Panc1 (cell line): ENCODE data around the gene ZBTB22. TPM values are rescaled to one million over a fixed set of nuclear protein-coding genes. Genes with fewer than 3 reads are reported as not detected.
A peak's percentile ranks its signal among the peaks of the same experiment; 100 is the strongest.

Experiments used
- ATAC-seq: fragments of 200-7000 bp; cut with Tn5 transposase; 2 replicates; pipeline ENCODE4 v1.9.1; 2020; ENCODE audit warnings: mild to moderate bottlenecking, moderate library complexity
- BruUV-seq: library from RNA; stranded (reverse); fragments of 400-500 nt; replicated peaks from 2 replicates; lab custom pipeline; 2021; lab: Mats Ljungman, UMichigan
- CTCF ChIA-PET: fragments of 300-600 bp; sonication (Branson Sonifier 250); formaldehyde crosslinking; loops from one replicate; lab custom pipeline; 2022; ENCODE audit warnings: antibody characterized with exemption; lab: Charles Lee
- POLR2A ChIA-PET: fragments of 300-600 bp; sonication (Branson Sonifier 250); formaldehyde crosslinking; loops from one replicate; lab custom pipeline; 2022; ENCODE audit warnings: antibody characterized with exemption; lab: Charles Lee
- DNase-seq: peaks from one replicate; pipeline ENCODE4 v3.0.0-alpha.2; 2010; ENCODE audit warnings: low read depth, low spot score
- H3K27ac ChIP-seq: 2 replicates; pipeline ENCODE4 v1.5.1; 2011; ENCODE audit warnings: mild to moderate bottlenecking, low read length, inconsistent platforms
- H3K27me3 ChIP-seq: fragments of 200-500 bp; sonication (Bioruptor generic); 2 replicates; pipeline ENCODE4 v1.6.0; 2014; ENCODE audit warnings: low read length, inconsistent platforms; ENCODE audit not compliant: control insufficient read depth, insufficient read depth
- H3K36me3 ChIP-seq: fragments of 200-500 bp; sonication (Bioruptor generic); 2 replicates; pipeline ENCODE4 v1.5.1; 2014; ENCODE audit warnings: inconsistent platforms, mild to moderate bottlenecking, low read length, moderate library complexity; ENCODE audit not compliant: control insufficient read depth, insufficient read depth
- H3K4me1 ChIP-seq: 2 replicates; pipeline ENCODE4 v1.5.1; 2011; ENCODE audit warnings: inconsistent platforms, mild to moderate bottlenecking, low read length, moderate library complexity; ENCODE audit not compliant: control insufficient read depth, insufficient read depth
- H3K4me3 ChIP-seq, 2 experiments: 2 replicates each; pipeline ENCODE4 v1.5.1; 2011 to 2012; ENCODE audit warnings: low read depth in 2 of 2, low read length in 2 of 2, mild to moderate bottlenecking in 2 of 2, inconsistent platforms in 1 of 2, moderate library complexity in 1 of 2
- H3K9me3 ChIP-seq: fragments of 200-500 bp; sonication (Bioruptor generic); 2 replicates; pipeline ENCODE4 v1.5.1; 2014; ENCODE audit warnings: low read depth, mild to moderate bottlenecking, inconsistent platforms, low read length, moderate library complexity; ENCODE audit not compliant: control insufficient read depth, insufficient read depth
- CTCF ChIP-seq: fragments of 450-650 bp; IDR thresholded peaks from 2 replicates; pipeline ENCODE4 v1.5.1; 2017; ENCODE audit warnings: mild to moderate bottlenecking
- POLR2AphosphoS5 ChIP-seq: IDR thresholded peaks from 2 replicates; pipeline ENCODE4 v1.6.1; 2012; ENCODE audit warnings: mild to moderate bottlenecking, low read depth, low read length, moderate library complexity
- REST ChIP-seq, 2 experiments: IDR thresholded peaks; 2 replicates each; pipeline ENCODE4 v1.6.1; 2011 to 2012; ENCODE audit warnings: low read depth in 2 of 2, control low read depth in 1 of 2, low read length in 1 of 2, mild to moderate bottlenecking in 1 of 2, moderate library complexity in 1 of 2; ENCODE audit not compliant: insufficient read depth in 1 of 2
- SIN3A ChIP-seq: IDR thresholded peaks from 2 replicates; pipeline ENCODE4 v1.6.1; 2012; ENCODE audit warnings: low read depth, mild to moderate bottlenecking, low read length, moderate library complexity, borderline replicate concordance; ENCODE audit not compliant: insufficient read depth
- TCF7L2 ChIP-seq: IDR thresholded peaks from 2 replicates; pipeline ENCODE4 v1.6.1; 2011; ENCODE audit warnings: mild to moderate bottlenecking, low read depth, low read length, inconsistent platforms
- in situ Hi-C: cut with HindIII; loops from 2 replicates; pipeline ENCODE4 v1.10.0; 2016; ENCODE audit warnings: low sequenced_read_pairs, low pct_unique_long_range_greater_than_20kb
- intact Hi-C: fragments of 100-400 bp; cut with micrococcal nuclease; formaldehyde crosslinking; loops from one replicate; pipeline ENCODE4 v1.10.0; 2022; ENCODE audit not compliant: unreplicated experiment
- total RNA-seq: library from RNA; stranded (reverse); gene quantifications from one replicate; pipeline ENCODE4 v1.2.1, GENCODE V29; 2021; ENCODE audit not compliant: unreplicated experiment

The ZBTB22 gene
- total RNA-seq, 1 experiment from 2014 or later: 16.0 TPM

- POLR2A ChIA-PET: no interaction called here
- Histone ChIP-seq H3K9me3 (no peaks in the 10 kb centered on the region), H3K4me1 (peaks cover 38% of the 10 kb centered on the region), H3K27ac (peak overlapping the region; percentile 100), H3K36me3 (peaks cover 30% of the 10 kb centered on the region), H3K4me3 (peak overlapping the region; percentile 97), H3K27me3 (no peaks in the 10 kb centered on the region)
- intact Hi-C loops (no loop called here), in situ Hi-C loops (no loop called here)
- TF ChIP-seq TCF7L2 (no peak), POLR2AphosphoS5 (peak; percentile 13)
- CTCF ChIA-PET: no interaction called here
- no TSS peak for BruUV-seq
- ATAC-seq (no peak), DNase-seq (no peak)
Measured at GRCh38 chr6:33273129-33273923, 44.2 kb downstream of the ZBTB22 start.

- TSS peak; percentile 92 for BruUV-seq
- Histone ChIP-seq H3K36me3 (peaks cover 35% of the 10 kb centered on the region), H3K9me3 (no peaks in the 10 kb centered on the region), H3K4me3 (peak overlapping the region; percentile 97), H3K27me3 (no peaks in the 10 kb centered on the region), H3K27ac (peak overlapping the region; percentile 100), H3K4me1 (peaks cover 30% of the 10 kb centered on the region)
- TF ChIP-seq TCF7L2 (no peak), POLR2AphosphoS5 (peak; percentile 38; the same call in 1 of the 2 replicates)
- POLR2A ChIA-PET: interaction anchor here (0.6 to 1.3 kb wide), 4 partner anchors 11 to 328 kb away, joined by 3 to 13 read pairs (median 4); no protein-coding TSS in a partner anchor
- DNase-seq: no peak
- intact Hi-C loops: no loop called here
- peak; percentile 20 for ATAC-seq
- CTCF ChIA-PET: no interaction called here
- in situ Hi-C loops: no loop called here
Measured at GRCh38 chr6:33272275-33273128, 45.0 kb downstream of the ZBTB22 start.

- POLR2A ChIA-PET: interaction anchor here (0.6 to 1.3 kb wide), 7 partner anchors 10 to 327 kb away, joined by 3 to 13 read pairs (median 4); no protein-coding TSS in a partner anchor
- DNase-seq (peak; percentile 93), ATAC-seq (peak; percentile 93)
- CTCF ChIA-PET: no interaction called here
- in situ Hi-C loops (no loop called here), intact Hi-C loops (no loop called here)
- peak within 1 kb of the TSS; percentile 100 for H3K27ac ChIP-seq
- BruUV-seq: TSS peak; percentile 94
- H3K9me3 ChIP-seq: no peaks in the 10 kb centered on the region
- peak within 1 kb of the TSS; percentile 97 for H3K4me3 ChIP-seq
- TF ChIP-seq POLR2AphosphoS5 (peak; percentile 100), TCF7L2 (peak; percentile 21; the same call in 1 of the 2 replicates), REST (IDR thresholded peaks at IDR 0.05; ENCODE audit: insufficient read depth in 1 of 2, low read depth in 2 of 2, low read length in 1 of 2) (peak; percentile 18 to 62; a peak in 2 of 4 replicates), CTCF (no peak), SIN3A (peak; percentile 71; the same call in 1 of the 2 replicates)
- no peaks in the 10 kb centered on the region for H3K27me3 ChIP-seq
- H3K36me3 ChIP-seq: peaks cover 37% of the 10 kb centered on the region
- H3K4me1 ChIP-seq: peaks cover 28% of the 10 kb centered on the region
Measured at GRCh38 chr6:33271468-33272274, 45.9 kb downstream of the ZBTB22 start, which contains the start of the genes RPS18 and VPS52. TSS of gene RPS18 (plus strand) at chr6:33272075. CDS start at chr6:33272120, 45 bp downstream. TSS of gene VPS52 (minus strand) at chr6:33271876. CDS start at chr6:33271675, 201 bp downstream.
